Measurements from ENCODE around the gene DGKZ. TPM values are rescaled to one million over a fixed set of nuclear protein-coding genes. Genes with fewer than 3 reads are reported as not detected.

The DGKZ gene
- total and polyA plus RNA-seq, 12 donors, result 12.4 to 160 (median 44.0) TPM

GRCh38 chr11:46315783-46316563 lies 31.3 kb upstream of the DGKZ start:
- peak in 6 of 7 donors; percentile 45 to 78 (median 68) for DNase-seq
- H3K4me1 ChIP-seq (replicated peaks in 1 of 2), result no peaks in the 10 kb centered on the region
- TF ChIP-seq POLR2A (IDR thresholded peaks at IDR 0.05), result no peak
- no peak for TF ChIP-seq CTCF (IDR thresholded peaks at IDR 0.05)
- H3K27me3 ChIP-seq, result no peaks in the 10 kb centered on the region
- H3K4me3 ChIP-seq, result no peak overlapping the region
- no peaks in the 10 kb centered on the region for H3K9me3 ChIP-seq (replicated peaks in 1 of 3)
- intact Hi-C loops (cut with DNase I), result loop anchor here in 1 of 2 donors (10.0 kb wide), 1 partner anchor 181 kb away; no protein-coding TSS in a partner anchor
- no peak overlapping the region for H3K27ac ChIP-seq
- H3K36me3 ChIP-seq (replicated peaks in 1 of 2), result peaks cover 0 to 24% of the 10 kb centered on the region in 2 donors
- 77 to 86% (median 79%) methylated on average over 2 to 12 of the region's 12 CpGs for whole genome bisulfite sequencing, 4 donors

GRCh38 chr11:46319074-46319453 lies 28.2 kb upstream of the DGKZ start:
- H3K4me1 ChIP-seq (replicated peaks in 1 of 2), result no peaks in the 10 kb centered on the region
- H3K36me3 ChIP-seq (replicated peaks in 1 of 2), result peaks cover 0 to 30% of the 10 kb centered on the region in 2 donors
- 80 to 92% (median 85%) methylated on average over 5 of the region's 5 CpGs for WGBS, 4 donors
- no peak for TF ChIP-seq POLR2A (IDR thresholded peaks at IDR 0.05)
- no peak for TF ChIP-seq CTCF (IDR thresholded peaks at IDR 0.05)
- H3K9me3 ChIP-seq (replicated peaks in 1 of 3), result no peaks in the 10 kb centered on the region
- H3K27me3 ChIP-seq, result no peaks in the 10 kb centered on the region
- no peak for DNase-seq
- H3K27ac ChIP-seq, result peak overlapping the region in 2 of 5 donors; percentile 43 to 52
- no peak overlapping the region for H3K4me3 ChIP-seq
- intact Hi-C loops (cut with DNase I), result loop anchor here in 1 of 2 donors (10.0 kb wide), 1 partner anchor 184 kb away; no protein-coding TSS in a partner anchor

GRCh38 chr11:46321757-46322156 lies 25.5 kb upstream of the DGKZ start:
- TF ChIP-seq CTCF (IDR thresholded peaks at IDR 0.05) (no peak), POLR2A (IDR thresholded peaks at IDR 0.05) (no peak)
- no peak for DNase-seq
- intact Hi-C loops (cut with DNase I), result no loop called here
- Histone ChIP-seq H3K9me3 (replicated peaks in 1 of 3) (no peaks in the 10 kb centered on the region), H3K36me3 (replicated peaks in 1 of 2) (peaks cover 0 to 30% of the 10 kb centered on the region in 2 donors), H3K4me1 (replicated peaks in 1 of 2) (no peaks in the 10 kb centered on the region), H3K27me3 (no peaks in the 10 kb centered on the region), H3K27ac (no peak overlapping the region), H3K4me3 (no peak overlapping the region)
- 73 to 90% (median 83%) methylated on average over 2 of the region's 2 CpGs for WGBS, 4 donors

- Histone ChIP-seq H3K4me1 (replicated peaks in 1 of 2) (no peaks in the 10 kb centered on the region), H3K27ac (no peak overlapping the region), H3K36me3 (replicated peaks in 1 of 2) (peaks cover 0 to 24% of the 10 kb centered on the region in 2 donors), H3K27me3 (no peaks in the 10 kb centered on the region), H3K4me3 (no peak overlapping the region), H3K9me3 (replicated peaks in 1 of 3) (no peaks in the 10 kb centered on the region)
- TF ChIP-seq POLR2A (IDR thresholded peaks at IDR 0.05) (no peak), CTCF (IDR thresholded peaks at IDR 0.05) (peak in 2 of 6 experiments; percentile 9 to 15)
- no peak for DNase-seq
- WGBS, 4 donors, result 84 to 89% (median 85%) methylated on average over 6 of the region's 6 CpGs
- intact Hi-C loops (cut with DNase I), result no loop called here
These were observed 24.5 kb upstream of the DGKZ start for GRCh38 chr11:46322759-46323158.
